WERI-Rb-1 (cell line): ENCODE measurements around the gene TEX52.

Experiments used
- DNase-seq: peaks from one replicate; pipeline ENCODE4 v3.0.0-alpha.2; 2020
- H3K27ac ChIP-seq: fragments of 250-450 bp; sonication (Bioruptor Pico); 2 replicates; pipeline ENCODE4 v1.5.1; 2020; ENCODE audit warnings: mild to moderate bottlenecking, moderate library complexity
- H3K27me3 ChIP-seq: fragments of 250-450 bp; sonication (Bioruptor Pico); 2 replicates; pipeline ENCODE4 v1.5.1; 2021; ENCODE audit warnings: mild to moderate bottlenecking, low read depth, moderate library complexity; ENCODE audit not compliant: insufficient read depth, severe bottlenecking
- H3K36me3 ChIP-seq: fragments of 250-450 bp; sonication (Bioruptor Pico); 2 replicates; pipeline ENCODE4 v1.5.1; 2020; ENCODE audit warnings: mild to moderate bottlenecking, moderate library complexity
- H3K4me3 ChIP-seq: 2 replicates; pipeline ENCODE4 v1.5.1; 2011; ENCODE audit warnings: low read depth, mild to moderate bottlenecking, control low read depth, low read length
- H3K9me3 ChIP-seq: fragments of 250-450 bp; sonication (Bioruptor Pico); 2 replicates; pipeline ENCODE4 v1.5.1; 2021; ENCODE audit warnings: mild to moderate bottlenecking, moderate library complexity; ENCODE audit not compliant: severe bottlenecking
- TF ChIP-seq, protein P1 (sequence below): IDR thresholded peaks from 2 replicates; pipeline ENCODE4 v1.5.1; 2011; ENCODE audit warnings: low read depth, mild to moderate bottlenecking, control low read depth, inconsistent platforms, low read length

The TEX52 gene

DNA sequence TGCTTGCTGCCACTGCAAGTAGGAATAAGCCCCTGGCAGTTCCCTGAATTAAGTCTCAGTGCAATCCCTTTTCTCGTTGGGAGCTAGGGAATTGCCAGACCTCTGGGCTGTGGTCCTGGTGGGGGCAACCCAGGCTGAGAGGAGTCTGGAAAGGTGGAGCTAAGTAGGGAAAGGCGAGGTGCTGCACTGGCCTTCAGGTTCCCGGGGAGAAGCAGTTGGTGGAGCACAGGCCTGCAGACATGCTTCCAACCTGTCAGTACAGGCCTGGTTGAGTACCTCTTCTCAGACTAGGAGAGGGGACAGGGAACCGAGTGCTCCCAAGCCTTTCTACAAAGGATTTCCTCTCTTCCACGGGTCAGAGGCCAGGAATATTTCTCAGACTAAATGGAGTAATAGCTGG, 23.5 kb downstream of the TEX52 start:
- H3K36me3 ChIP-seq = peaks cover 5% of the 10 kb centered on the region
- TF ChIP-seq, protein P1, sequence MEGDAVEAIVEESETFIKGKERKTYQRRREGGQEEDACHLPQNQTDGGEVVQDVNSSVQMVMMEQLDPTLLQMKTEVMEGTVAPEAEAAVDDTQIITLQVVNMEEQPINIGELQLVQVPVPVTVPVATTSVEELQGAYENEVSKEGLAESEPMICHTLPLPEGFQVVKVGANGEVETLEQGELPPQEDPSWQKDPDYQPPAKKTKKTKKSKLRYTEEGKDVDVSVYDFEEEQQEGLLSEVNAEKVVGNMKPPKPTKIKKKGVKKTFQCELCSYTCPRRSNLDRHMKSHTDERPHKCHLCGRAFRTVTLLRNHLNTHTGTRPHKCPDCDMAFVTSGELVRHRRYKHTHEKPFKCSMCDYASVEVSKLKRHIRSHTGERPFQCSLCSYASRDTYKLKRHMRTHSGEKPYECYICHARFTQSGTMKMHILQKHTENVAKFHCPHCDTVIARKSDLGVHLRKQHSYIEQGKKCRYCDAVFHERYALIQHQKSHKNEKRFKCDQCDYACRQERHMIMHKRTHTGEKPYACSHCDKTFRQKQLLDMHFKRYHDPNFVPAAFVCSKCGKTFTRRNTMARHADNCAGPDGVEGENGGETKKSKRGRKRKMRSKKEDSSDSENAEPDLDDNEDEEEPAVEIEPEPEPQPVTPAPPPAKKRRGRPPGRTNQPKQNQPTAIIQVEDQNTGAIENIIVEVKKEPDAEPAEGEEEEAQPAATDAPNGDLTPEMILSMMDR = no peak
- no peaks in the 10 kb centered on the region for H3K9me3 ChIP-seq
- no peak for DNase-seq
- no peak overlapping the region for H3K4me3 ChIP-seq
- no peak overlapping the region for H3K27ac ChIP-seq
- no peaks in the 10 kb centered on the region for H3K27me3 ChIP-seq

DNA sequence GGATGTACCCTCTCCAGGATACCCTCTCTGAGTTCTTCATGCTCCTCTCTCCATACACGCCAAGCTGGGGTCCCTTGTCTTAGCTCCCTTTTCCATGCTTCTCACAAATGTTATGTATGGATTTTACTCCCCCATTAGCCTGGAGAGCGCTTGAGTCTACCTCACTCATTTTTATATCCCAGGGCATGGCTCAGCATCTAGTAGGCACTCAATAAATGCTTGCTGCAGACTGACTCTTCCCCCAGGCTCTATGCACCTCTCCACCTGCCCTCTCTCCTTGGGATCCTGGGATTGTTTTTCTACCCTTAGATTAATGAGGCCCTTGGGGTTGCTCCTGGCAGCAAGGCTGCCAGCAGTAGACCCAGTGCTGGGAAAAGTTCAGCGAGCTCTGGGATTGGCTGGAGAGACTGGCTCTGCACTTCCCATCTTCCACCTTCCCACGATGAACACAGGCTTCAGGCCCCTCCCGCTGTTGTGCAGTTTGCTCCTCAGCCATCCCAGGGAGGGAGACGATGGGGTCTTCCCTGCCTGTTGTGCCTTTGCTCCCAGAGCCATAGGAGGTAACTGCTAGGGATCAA, 24.2 kb downstream of the TEX52 start:
- TF ChIP-seq, protein P1 = no peak
- Histone ChIP-seq H3K27me3 (no peaks in the 10 kb centered on the region), H3K36me3 (peaks cover 12% of the 10 kb centered on the region), H3K27ac (no peak overlapping the region), H3K4me3 (no peak overlapping the region), H3K9me3 (no peaks in the 10 kb centered on the region)
- DNase-seq = no peak

DNA sequence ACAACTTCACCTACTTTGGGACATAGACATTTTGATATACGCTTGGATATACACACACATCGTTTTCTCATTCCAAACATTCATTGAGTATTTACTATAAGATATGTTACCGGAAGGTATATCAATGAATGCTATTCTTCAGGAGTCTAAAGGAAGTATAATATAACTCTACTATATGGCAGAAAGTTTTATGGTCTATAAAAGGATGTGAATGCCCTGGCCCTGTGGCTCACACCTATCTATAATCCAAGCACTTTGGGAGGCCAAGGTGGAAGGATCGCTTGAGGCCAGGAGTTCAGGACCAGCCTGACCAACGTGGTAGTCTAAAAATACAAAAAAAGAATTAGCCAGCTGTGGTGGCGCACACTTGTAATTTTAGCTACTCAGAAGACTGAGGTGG, 27.6 kb downstream of the TEX52 start:
- H3K36me3 ChIP-seq = peaks cover 35% of the 10 kb centered on the region
- TF ChIP-seq, protein P1 = no peak
- no peak for DNase-seq
- H3K27me3 ChIP-seq = no peaks in the 10 kb centered on the region
- H3K27ac ChIP-seq = no peak overlapping the region
- H3K9me3 ChIP-seq = no peaks in the 10 kb centered on the region
- no peak overlapping the region for H3K4me3 ChIP-seq

DNA sequence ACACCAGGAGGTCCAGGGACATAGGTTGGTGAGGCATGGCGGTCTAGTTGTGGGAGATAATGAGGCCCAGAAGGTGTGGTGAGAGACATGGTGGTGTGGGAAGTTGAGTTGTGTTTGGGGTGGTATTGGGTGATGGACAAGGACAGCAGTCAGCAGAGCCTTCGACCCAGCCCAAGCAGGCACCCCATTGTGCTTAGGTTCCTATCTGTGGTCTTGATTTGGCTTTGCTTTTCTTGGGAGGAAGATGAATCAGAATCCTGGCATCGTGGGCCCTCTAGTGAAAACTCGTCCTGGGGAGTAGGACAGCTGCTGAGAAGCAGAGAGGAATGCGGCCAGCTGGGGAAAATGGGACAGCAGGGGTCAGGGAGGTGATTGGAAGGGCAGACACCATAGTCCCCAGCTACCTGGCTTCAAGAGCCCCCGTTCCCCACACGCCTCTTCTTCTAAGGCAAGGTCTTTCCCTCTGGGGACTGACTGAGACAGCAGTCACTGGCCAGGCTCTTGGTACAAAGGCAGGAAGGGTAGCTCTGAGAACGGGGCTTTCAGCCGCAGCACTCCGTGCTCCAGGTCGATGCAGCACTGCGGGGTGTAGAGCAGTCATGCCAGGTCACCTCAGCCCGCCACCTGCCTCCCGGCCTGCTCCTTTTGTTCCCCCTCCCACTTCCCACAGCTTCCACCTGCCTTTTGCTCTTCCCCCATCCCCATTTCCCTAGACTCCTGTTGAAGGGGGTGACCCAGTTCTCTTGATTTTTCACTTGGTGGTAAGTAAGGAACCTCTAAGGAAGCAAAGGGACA, 29.9 kb downstream of the TEX52 start:
- Histone ChIP-seq H3K36me3 (peaks cover 59% of the 10 kb centered on the region), H3K4me3 (no peak overlapping the region), H3K27me3 (no peaks in the 10 kb centered on the region), H3K27ac (peak overlapping the region; percentile 56), H3K9me3 (no peaks in the 10 kb centered on the region)
- TF ChIP-seq, protein P1 = no peak
- peak; percentile 63 for DNase-seq

DNA sequence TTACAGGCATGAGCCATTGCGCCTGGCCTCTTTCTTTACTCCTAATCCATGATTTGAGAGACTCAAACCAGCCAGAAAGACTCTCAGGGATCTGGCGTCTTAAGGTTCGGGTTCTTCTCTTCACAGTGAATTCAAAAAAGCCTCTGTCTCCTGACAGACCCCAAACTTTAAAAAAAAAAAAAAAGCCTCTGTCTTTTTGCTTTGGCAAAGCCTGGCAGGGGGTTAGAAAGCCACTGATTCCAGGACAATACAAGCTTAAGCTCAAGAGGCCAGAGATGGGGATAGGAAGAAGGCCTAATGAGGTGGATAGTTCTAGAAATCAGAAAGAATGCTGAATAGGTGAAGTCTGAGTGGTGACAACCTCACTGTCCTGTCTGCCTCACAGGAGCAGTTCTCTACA, 30.8 kb downstream of the TEX52 start:
- no peaks in the 10 kb centered on the region for H3K27me3 ChIP-seq
- H3K36me3 ChIP-seq = peaks cover 63% of the 10 kb centered on the region
- H3K27ac ChIP-seq = peak overlapping the region; percentile 56
- H3K4me3 ChIP-seq = no peak overlapping the region
- no peaks in the 10 kb centered on the region for H3K9me3 ChIP-seq
- no peak for DNase-seq
- TF ChIP-seq, protein P1 = no peak

DNA sequence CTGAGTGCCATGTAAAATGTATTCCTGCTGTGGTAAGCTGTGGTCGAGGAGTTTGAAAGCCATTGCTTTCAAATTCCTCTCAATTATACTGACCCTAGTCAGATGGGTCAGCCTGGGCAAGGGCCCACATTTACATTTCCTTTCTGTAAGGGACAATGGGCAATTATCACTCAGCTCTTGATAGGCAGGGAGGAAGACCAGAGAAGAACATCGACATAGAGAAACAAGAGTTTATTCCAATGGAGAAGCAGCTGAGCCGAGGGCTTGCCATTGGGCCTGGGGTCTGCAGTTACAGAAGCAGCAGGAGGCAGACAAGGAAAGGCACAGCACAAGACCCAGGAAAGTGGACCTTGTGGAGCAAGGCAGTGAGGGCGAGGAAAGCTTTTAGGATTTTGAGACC, 31.7 kb downstream of the TEX52 start:
- DNase-seq = no peak
- Histone ChIP-seq H3K36me3 (peaks cover 63% of the 10 kb centered on the region), H3K9me3 (no peaks in the 10 kb centered on the region), H3K4me3 (no peak overlapping the region), H3K27ac (no peak overlapping the region), H3K27me3 (no peaks in the 10 kb centered on the region)
- TF ChIP-seq, protein P1 = no peak
